Thymus (tissue), 11 donors: ENCODE results near the gene TXNDC11. TPM values are rescaled to one million over a fixed set of nuclear protein-coding genes. Genes with fewer than 3 reads are reported as not detected.
A peak's percentile ranks its signal among the peaks of the same experiment; 100 is the strongest.

Experiments
- DNase-seq, 9 donors: peaks; one replicate each; pipeline ENCODE4 v3.0.0-alpha.2; 2013; ENCODE audit warnings: low spot score in 9 of 9, low read depth in 6 of 9, missing footprints in 1 of 9
- H3K27ac ChIP-seq, 2 donors: one replicate each; pipeline ENCODE4 v1.5.1; 2013; ENCODE audit warnings: control low read depth in 1 of 2, low read depth in 1 of 2, low read length in 1 of 2, mild to moderate bottlenecking in 1 of 2, moderate library complexity in 1 of 2
- H3K27me3 ChIP-seq, 2 donors: one replicate each; pipeline ENCODE4 v1.5.1; 2013; ENCODE audit warnings: low read length in 1 of 2; ENCODE audit not compliant: control insufficient read depth in 2 of 2, insufficient read depth in 1 of 2
- H3K36me3 ChIP-seq, 2 donors: one replicate each; pipeline ENCODE4 v1.5.1; 2013; ENCODE audit warnings: low read length in 1 of 2, mild to moderate bottlenecking in 1 of 2, moderate library complexity in 1 of 2; ENCODE audit not compliant: control insufficient read depth in 2 of 2, insufficient read depth in 2 of 2
- H3K4me1 ChIP-seq, 2 donors: one replicate each; pipeline ENCODE4 v1.5.1; 2013; ENCODE audit warnings: low read length in 2 of 2; ENCODE audit not compliant: control insufficient read depth in 2 of 2, insufficient read depth in 2 of 2
- H3K4me3 ChIP-seq, 2 donors: one replicate each; pipeline ENCODE4 v1.5.1; 2013; ENCODE audit warnings: low read length in 2 of 2, control low read depth in 1 of 2, mild to moderate bottlenecking in 1 of 2
- H3K9me3 ChIP-seq, 2 donors: one replicate each; pipeline ENCODE4 v1.5.1; 2013; ENCODE audit warnings: low read length in 1 of 2, mild to moderate bottlenecking in 1 of 2; ENCODE audit not compliant: control insufficient read depth in 2 of 2, insufficient read depth in 1 of 2
- WGBS: extraction: QIAGEN DNeasy Blood & Tissue Kit; methylation state at CpG from one replicate; pipeline ENCODE4 v1.1.7; 2013; 5-methylcytosine and 5-hydroxymethylcytosine counted together
- polyA plus RNA-seq: library from polyadenylated mRNA; stranded (reverse); fragments of 200-250 nt; gene quantifications from one replicate; pipeline ENCODE4 v1.2.3, GENCODE V29; 2013
- total RNA-seq: library from RNA; stranded (reverse); fragments of 120-200 nt; gene quantifications from one replicate; pipeline ENCODE4 v1.2.4, GENCODE V29; 2013
- donor health status: healthy.

TXNDC11 gene
- total and polyA plus RNA-seq, 2 donors, result 22.9 to 46.4 TPM

- H3K4me3 ChIP-seq, result no peak overlapping the region
- no peaks in the 10 kb centered on the region for H3K27me3 ChIP-seq
- H3K27ac ChIP-seq, result no peak overlapping the region
- DNase-seq, result no peak
- no peaks in the 10 kb centered on the region for H3K9me3 ChIP-seq
- H3K4me1 ChIP-seq, result no peaks in the 10 kb centered on the region
- WGBS, result 99% methylated on average over 3 of the region's 3 CpGs
- H3K36me3 ChIP-seq, result peaks cover 58 to 86% of the 10 kb centered on the region in 2 donors
These were observed 13.6 kb upstream of the TXNDC11 start for GRCh38 chr16:11756248-11756647.

- 94% methylated on average over 13 of the region's 13 CpGs for WGBS
- H3K27ac ChIP-seq, result no peak overlapping the region
- no peaks in the 10 kb centered on the region for H3K9me3 ChIP-seq
- no peaks in the 10 kb centered on the region for H3K4me1 ChIP-seq
- H3K27me3 ChIP-seq, result no peaks in the 10 kb centered on the region
- peaks cover 61 to 84% of the 10 kb centered on the region in 2 donors for H3K36me3 ChIP-seq
- H3K4me3 ChIP-seq, result no peak overlapping the region
- no peak for DNase-seq
These were observed 12.5 kb upstream of the TXNDC11 start for GRCh38 chr16:11755022-11755760.

- no peak overlapping the region for H3K4me3 ChIP-seq
- no peaks in the 10 kb centered on the region for H3K9me3 ChIP-seq
- no peaks in the 10 kb centered on the region for H3K4me1 ChIP-seq
- no peak for DNase-seq
- H3K27me3 ChIP-seq, result no peaks in the 10 kb centered on the region
- 95% methylated on average over 3 of the region's 3 CpGs for WGBS
- peaks cover 66 to 86% of the 10 kb centered on the region in 2 donors for H3K36me3 ChIP-seq
- no peak overlapping the region for H3K27ac ChIP-seq
These were observed 10.2 kb upstream of the TXNDC11 start for GRCh38 chr16:11752856-11753255.

- no peak for DNase-seq
- WGBS, result 96% methylated on average over 7 of the region's 7 CpGs
- Histone ChIP-seq H3K4me1 (no peaks in the 10 kb centered on the region), H3K36me3 (peaks cover 58 to 63% of the 10 kb centered on the region in 2 donors), H3K27me3 (no peaks in the 10 kb centered on the region), H3K4me3 (no peak overlapping the region), H3K9me3 (no peaks in the 10 kb centered on the region), H3K27ac (no peak overlapping the region)
These were observed 7.4 kb upstream of the TXNDC11 start for GRCh38 chr16:11750056-11750455.

- Histone ChIP-seq H3K9me3 (no peaks in the 10 kb centered on the region), H3K27ac (no peak overlapping the region), H3K4me3 (no peak overlapping the region), H3K4me1 (peaks cover under 1 to 2% of the 10 kb centered on the region in 2 donors), H3K36me3 (peaks cover 49 to 54% of the 10 kb centered on the region in 2 donors), H3K27me3 (no peaks in the 10 kb centered on the region)
- no peak for DNase-seq
- WGBS, result 98% methylated on average over 13 of the region's 13 CpGs
These were observed 6.0 kb upstream of the TXNDC11 start for GRCh38 chr16:11748404-11749254.

GRCh38 chr16:11747949-11748403, 5.3 kb upstream of the TXNDC11 start:
- Histone ChIP-seq H3K27ac (no peak overlapping the region), H3K4me1 (peaks cover 5 to 7% of the 10 kb centered on the region in 2 donors), H3K36me3 (peaks cover 42 to 47% of the 10 kb centered on the region in 2 donors), H3K4me3 (no peak overlapping the region), H3K27me3 (no peaks in the 10 kb centered on the region), H3K9me3 (no peaks in the 10 kb centered on the region)
- WGBS, result 97% methylated on average over 7 of the region's 7 CpGs
- no peak for DNase-seq

GRCh38 chr16:11744075-11744470, 1.4 kb upstream of the TXNDC11 start:
- Histone ChIP-seq H3K27ac (no peak overlapping the region), H3K9me3 (no peaks in the 10 kb centered on the region), H3K4me1 (peaks cover 14 to 17% of the 10 kb centered on the region in 2 donors), H3K4me3 (no peak overlapping the region), H3K27me3 (no peaks in the 10 kb centered on the region), H3K36me3 (peaks cover 15 to 18% of the 10 kb centered on the region in 2 donors)
- WGBS, result 98% methylated on average over 5 of the region's 5 CpGs
- no peak for DNase-seq

- H3K36me3 ChIP-seq, result peaks cover 10 to 12% of the 10 kb centered on the region in 2 donors
- H3K27ac ChIP-seq, result peak overlapping the region; percentile 86 to 96
- no peaks in the 10 kb centered on the region for H3K27me3 ChIP-seq
- peak overlapping the region; percentile 73 to 88 for H3K4me3 ChIP-seq
- 57% methylated on average over 21 of the region's 21 CpGs for WGBS
- no peaks in the 10 kb centered on the region for H3K9me3 ChIP-seq
- peaks cover 14 to 17% of the 10 kb centered on the region in 2 donors for H3K4me1 ChIP-seq
- peak in 2 of 9 donors; percentile 11 to 42 for DNase-seq
These were observed 834 bp upstream of the TXNDC11 start for GRCh38 chr16:11743308-11744074.
